HepG2 (cell line): ENCODE results near the gene INAFM1. TPM values are rescaled to one million over a fixed set of nuclear protein-coding genes. Genes with fewer than 3 reads are reported as not detected.
A peak's percentile ranks its signal among the peaks of the same experiment; 100 is the strongest.

Source experiments
- ATF7-NPFF ChIP-seq: sonication (generic); formaldehyde crosslinking; IDR thresholded peaks from 2 replicates; pipeline ENCODE4 v1.8.1; 2023; ENCODE audit warnings: mild to moderate bottlenecking, low read depth, missing genetic modification reagents, moderate library complexity
- ATRX ChIP-seq: sonication (generic); formaldehyde crosslinking; IDR thresholded peaks from 2 replicates; pipeline ENCODE4 v1.4.0; 2020; ENCODE audit warnings: missing genetic modification reagents, borderline replicate concordance
- CREBL2 ChIP-seq: sonication (generic); formaldehyde crosslinking; IDR thresholded peaks from 2 replicates; pipeline ENCODE4 v1.8.1; 2023; ENCODE audit warnings: missing genetic modification reagents, mild to moderate bottlenecking, borderline replicate concordance
- FOSL1 ChIP-seq: sonication (generic); formaldehyde crosslinking; IDR thresholded peaks from 2 replicates; pipeline ENCODE4 v1.9.0; 2021; ENCODE audit warnings: missing genetic modification reagents, borderline replicate concordance
- FOXK1 ChIP-seq: sonication (generic); formaldehyde crosslinking; IDR thresholded peaks from 2 replicates; pipeline ENCODE4 v1.4.0; 2020; ENCODE audit warnings: low read depth, missing genetic modification reagents, borderline replicate concordance
- KLF13 ChIP-seq: sonication (generic); formaldehyde crosslinking; IDR thresholded peaks from 2 replicates; pipeline ENCODE4 v1.4.0; 2020; ENCODE audit warnings: mild to moderate bottlenecking, missing genetic modification reagents
- NFIB ChIP-seq: sonication (generic); formaldehyde crosslinking; IDR thresholded peaks from 2 replicates; pipeline ENCODE4 v1.9.0; 2021; ENCODE audit warnings: missing genetic modification reagents, mild to moderate bottlenecking, borderline replicate concordance
- NFIC ChIP-seq: IDR thresholded peaks from 2 replicates; pipeline ENCODE4 v1.6.1; 2012; ENCODE audit warnings: mild to moderate bottlenecking, low read length, inconsistent platforms
- NFKB2 ChIP-seq: sonication (generic); formaldehyde crosslinking; IDR thresholded peaks from 2 replicates; pipeline ENCODE4 v1.4.0; 2020; ENCODE audit warnings: missing genetic modification reagents, borderline replicate concordance
- NFRKB ChIP-seq: fragments of 450-650 bp; IDR thresholded peaks from 2 replicates; pipeline ENCODE4 v1.6.1; 2017
- NR0B2 ChIP-seq: sonication (generic); formaldehyde crosslinking; IDR thresholded peaks from 2 replicates; pipeline ENCODE4 v1.4.0; 2020; ENCODE audit warnings: mild to moderate bottlenecking, missing genetic modification reagents
- ONECUT2 ChIP-seq: sonication (generic); formaldehyde crosslinking; IDR thresholded peaks from 2 replicates; pipeline ENCODE4 v1.4.0; 2020; ENCODE audit warnings: missing genetic modification reagents
- PCBP1 ChIP-seq: fragments of 200-400 bp; formaldehyde crosslinking; IDR thresholded peaks from 2 replicates; pipeline ENCODE4 v1.6.1; 2017; ENCODE audit warnings: mild to moderate bottlenecking, low read depth, low read length, borderline replicate concordance
- PRPF4 ChIP-seq: fragments of 200-400 bp; formaldehyde crosslinking; IDR thresholded peaks from 2 replicates; pipeline ENCODE4 v1.6.1; 2016; ENCODE audit warnings: low read length, low read depth; ENCODE audit not compliant: poor library complexity, severe bottlenecking
- RARG ChIP-seq: sonication (generic); formaldehyde crosslinking; IDR thresholded peaks from 2 replicates; pipeline ENCODE4 v1.4.0; 2020; ENCODE audit warnings: low read depth, mild to moderate bottlenecking, missing genetic modification reagents
- SP140L ChIP-seq: sonication (generic); formaldehyde crosslinking; IDR thresholded peaks from 2 replicates; pipeline ENCODE4 v1.4.0; 2020; ENCODE audit warnings: missing genetic modification reagents, borderline replicate concordance
- TCF12 ChIP-seq, 2 experiments: fragments of 450-650 bp in 1 of 2; sonication (generic) in 1 of 2; formaldehyde crosslinking in 1 of 2; IDR thresholded peaks; 2 replicates each; pipeline versions ENCODE4 v1.6.1 to v1.8.0; 2017 to 2022; ENCODE audit warnings: antibody characterized with exemption in 1 of 2, mild to moderate bottlenecking in 1 of 2, missing genetic modification reagents in 1 of 2, moderate library complexity in 1 of 2
- THAP11 ChIP-seq: IDR thresholded peaks from 2 replicates; pipeline ENCODE4 v1.6.1; 2016; ENCODE audit warnings: missing biosample characterization, missing genetic modification reagents
- ZBTB25 ChIP-seq: IDR thresholded peaks from 2 replicates; pipeline ENCODE4 v1.6.1; 2018; ENCODE audit warnings: missing genetic modification reagents
- ZBTB44 ChIP-seq: sonication (generic); formaldehyde crosslinking; IDR thresholded peaks from 2 replicates; pipeline ENCODE4 v1.4.0; 2020; ENCODE audit warnings: missing genetic modification reagents
- ZFX ChIP-seq: sonication (generic); formaldehyde crosslinking; IDR thresholded peaks from 2 replicates; pipeline ENCODE4 v1.4.0; 2020; ENCODE audit warnings: mild to moderate bottlenecking, low read depth, missing genetic modification reagents, moderate library complexity
- ZKSCAN5 ChIP-seq: sonication (generic); formaldehyde crosslinking; IDR thresholded peaks from 2 replicates; pipeline ENCODE4 v1.5.1; 2020; ENCODE audit warnings: mild to moderate bottlenecking, missing genetic modification reagents
- ZNF124 ChIP-seq: sonication (generic); formaldehyde crosslinking; IDR thresholded peaks from 2 replicates; pipeline ENCODE4 v1.4.0; 2020; ENCODE audit warnings: missing genetic modification reagents
- ZNF160 ChIP-seq: sonication (generic); formaldehyde crosslinking; IDR thresholded peaks from 2 replicates; pipeline ENCODE4 v1.8.0; 2022; ENCODE audit warnings: mild to moderate bottlenecking, inconsistent platforms, missing genetic modification reagents
- ZNF207 ChIP-seq: fragments of 450-650 bp; IDR thresholded peaks from 2 replicates; pipeline ENCODE4 v1.6.1; 2016; ENCODE audit warnings: antibody characterized with exemption, borderline replicate concordance
- ZNF691 ChIP-seq: sonication (generic); formaldehyde crosslinking; IDR thresholded peaks from 2 replicates; pipeline ENCODE4 v1.4.0; 2020; ENCODE audit warnings: missing genetic modification reagents, low read depth, mild to moderate bottlenecking, borderline replicate concordance
- ZNF7 ChIP-seq: IDR thresholded peaks from 2 replicates; pipeline ENCODE4 v1.6.1; 2016; ENCODE audit warnings: missing biosample characterization, missing genetic modification reagents
- polyA plus RNA-seq, 8 experiments: library from polyadenylated mRNA; depleted of rRNA in 3 of 8; stranded (reverse) in 7 of 8; unstranded in 1 of 8; fragments of >200 nt; fragmentation: Illumina TruSeq in 4 of 8; extraction: Trizol in 4 of 8; gene quantifications; 2 replicates each; pipeline versions ENCODE4 v1.2.1 to v1.2.3, GENCODE V29; 2011 to 2016; ENCODE audit warnings: low read depth in 4 of 8, missing spikeins in 1 of 8, mixed read lengths in 1 of 8; ENCODE audit not compliant: insufficient read depth in 1 of 8
- total RNA-seq, 5 experiments: library from RNA; depleted of rRNA; stranded (reverse); fragments of >200 nt; fragmentation: Illumina TruSeq; extraction: Trizol; gene quantifications; 2 replicates each; pipeline ENCODE4 v1.2.3, GENCODE V29; 2016; ENCODE audit warnings: low read depth in 1 of 5

INAFM1 gene
- total and polyA plus RNA-seq, 2 of the 13 experiments (the other 11 are each of a cell fraction or from before 2014, with no cell fraction given): 0.88 to 1.9 TPM

- no peak for TF ChIP-seq ZBTB44 (CRISPR knock-in tag)
- TF ChIP-seq SP140L: no peak
- no peak for TF ChIP-seq ONECUT2
- TF ChIP-seq PCBP1: no peak
- 0 out of 2 replicates have a peak, but pooled peaks have one; percentile 24 for TF ChIP-seq ZNF160 (CRISPR knock-in tag)
- TF ChIP-seq NFIC: no peak
- peak; percentile 55; the same call in 1 of the 2 replicates for TF ChIP-seq NFKB2 (CRISPR knock-in tag)
- no peak for TF ChIP-seq TCF12 (IDR thresholded peaks at IDR 0.05)
- TF ChIP-seq TCF12 (CRISPR knock-in tag; IDR thresholded peaks at IDR 0.05): no peak
- TF ChIP-seq ZFX: peak; percentile 57
- TF ChIP-seq ATF7-NPFF: no peak
- TF ChIP-seq ZKSCAN5 (CRISPR knock-in tag): no peak
- no peak for TF ChIP-seq KLF13
- TF ChIP-seq THAP11: no peak
- no peak for TF ChIP-seq PRPF4
- TF ChIP-seq CREBL2 (CRISPR knock-in tag): no peak
- no peak for TF ChIP-seq NFIB
- no peak for TF ChIP-seq ZNF7
- TF ChIP-seq ZNF207: no peak
- no peak for TF ChIP-seq ZBTB25 (CRISPR knock-in tag)
- TF ChIP-seq FOSL1 (CRISPR knock-in tag): no peak
- peak; percentile 29; the same call in 1 of the 2 replicates for TF ChIP-seq NR0B2 (CRISPR knock-in tag)
- TF ChIP-seq RARG: no peak
- TF ChIP-seq ATRX (CRISPR knock-in tag): no peak
- TF ChIP-seq ZNF691 (CRISPR knock-in tag): peak; percentile 15; the same call in 1 of the 2 replicates
- TF ChIP-seq FOXK1 (CRISPR knock-in tag): no peak
- no peak for TF ChIP-seq ZNF124
- no peak for TF ChIP-seq NFRKB
These were observed 17.1 kb upstream of the INAFM1 start (continued) for GRCh38 chr19:47257411-47258169.
